ENCODE measurements around the gene OR10A3. TPM values are rescaled to one million over a fixed set of nuclear protein-coding genes. Genes with fewer than 3 reads are reported as not detected.

Gene OR10A3
- polyA plus RNA-seq, 1 donor from 2014 or later = not detected

- peaks cover 5% of the 10 kb centered on the region for H3K9me3 ChIP-seq (ENCODE audit: low read length)
- H3K79me2 ChIP-seq (replicated peaks; ENCODE audit: insufficient read depth, low read length) = no peaks in the 10 kb centered on the region
- H2AFZ ChIP-seq (ENCODE audit: low read depth, low read length) = no peak overlapping the region
- no peak for TF ChIP-seq SMC3 (conservative IDR thresholded peaks at IDR 0.05; ENCODE audit: poor library complexity)
- TF ChIP-seq EZH2 (IDR thresholded peaks at IDR 0.05; ENCODE audit: borderline replicate concordance, insufficient read depth, low read length, poor library complexity, severe bottlenecking) = no peak
- no peak for TF ChIP-seq POLR2AphosphoS5 (IDR thresholded peaks at IDR 0.05)
- TF ChIP-seq CTCF (IDR thresholded peaks at IDR 0.05; ENCODE audit: poor library complexity, severe bottlenecking) = no peak
- no peak for TF ChIP-seq REST (IDR thresholded peaks at IDR 0.05; ENCODE audit: borderline replicate concordance)
- TF ChIP-seq TAF1 (IDR thresholded peaks at IDR 0.05; ENCODE audit: low read depth) = no peak
- no peak for TF ChIP-seq MXI1 (conservative IDR thresholded peaks at IDR 0.05; ENCODE audit: poor library complexity, severe bottlenecking)
- no peak for TF ChIP-seq RAD21 (conservative IDR thresholded peaks at IDR 0.05)
- TF ChIP-seq EP300 (conservative IDR thresholded peaks at IDR 0.05; ENCODE audit: poor library complexity, severe bottlenecking) = no peak
- no peak overlapping the region for H3K9ac ChIP-seq (ENCODE audit: low read length)
- H3K9me2 ChIP-seq (ENCODE audit: insufficient read depth, low read length) = no peaks in the 10 kb centered on the region
- H3F3A ChIP-seq (ENCODE audit: insufficient read depth, low read length, poor library complexity, severe bottlenecking) = no peaks in the 10 kb centered on the region
- H3K27me3 ChIP-seq (ENCODE audit: insufficient read depth, low read depth, low read length) = no peaks in the 10 kb centered on the region
- H3K36me3 ChIP-seq (ENCODE audit: insufficient read depth, low read length) = no peaks in the 10 kb centered on the region
- no peak overlapping the region for H3K4me3 ChIP-seq (ENCODE audit: low read length)
- H4K20me1 ChIP-seq (ENCODE audit: insufficient read depth) = no peaks in the 10 kb centered on the region
- no peak overlapping the region for H3K4me2 ChIP-seq (ENCODE audit: low read length)
- no peak overlapping the region for H3K27ac ChIP-seq (ENCODE audit: low read length)
Observed at GRCh38 chr11:7944123-7944522, 2.6 kb upstream of the OR10A3 start.

DNA sequence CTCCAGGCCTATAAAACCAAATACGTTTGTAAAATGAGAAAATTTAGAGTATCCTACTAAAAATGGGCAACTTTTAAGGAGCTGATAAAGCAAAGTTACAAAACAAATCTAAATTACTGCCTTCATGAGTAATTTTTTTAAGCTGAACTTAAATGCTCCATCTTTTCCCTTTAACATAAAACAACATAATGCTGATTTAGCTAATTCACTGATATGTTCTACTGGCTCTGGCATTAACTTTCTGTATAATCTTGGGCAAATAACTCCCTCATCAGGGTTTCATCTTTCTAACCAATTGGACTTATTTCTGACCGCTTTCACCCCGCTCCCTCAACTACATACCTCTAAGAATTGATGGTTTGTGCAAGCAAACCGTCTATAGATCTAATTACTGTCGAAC lies 362 bp downstream of the OR10A3 start:
- no peaks in the 10 kb centered on the region for H3K9me2 ChIP-seq (ENCODE audit: insufficient read depth, low read length)

More for the DNA sequence above, 362 bp downstream of the OR10A3 start:
- H4K20me1 ChIP-seq (ENCODE audit: insufficient read depth) = no peaks in the 10 kb centered on the region
- H3F3A ChIP-seq (ENCODE audit: insufficient read depth, low read length, poor library complexity, severe bottlenecking) = no peaks in the 10 kb centered on the region
- H3K4me3 ChIP-seq (ENCODE audit: low read length) = no peak overlapping the region
- no peak overlapping the region for H3K9ac ChIP-seq (ENCODE audit: low read length)
- H3K36me3 ChIP-seq (ENCODE audit: insufficient read depth, low read length) = no peaks in the 10 kb centered on the region
- H3K79me2 ChIP-seq (replicated peaks; ENCODE audit: insufficient read depth, low read length) = no peaks in the 10 kb centered on the region
- no peak overlapping the region for H2AFZ ChIP-seq (ENCODE audit: low read depth, low read length)
- H3K27ac ChIP-seq (ENCODE audit: low read length) = no peak overlapping the region
- no peak overlapping the region for H3K4me2 ChIP-seq (ENCODE audit: low read length)
- H3K9me3 ChIP-seq (ENCODE audit: low read length) = peaks cover 5% of the 10 kb centered on the region
- TF ChIP-seq EZH2 (IDR thresholded peaks at IDR 0.05; ENCODE audit: borderline replicate concordance, insufficient read depth, low read length, poor library complexity, severe bottlenecking) (no peak), EP300 (conservative IDR thresholded peaks at IDR 0.05; ENCODE audit: poor library complexity, severe bottlenecking) (no peak), REST (IDR thresholded peaks at IDR 0.05; ENCODE audit: borderline replicate concordance) (no peak)
- no peaks in the 10 kb centered on the region for H3K27me3 ChIP-seq (ENCODE audit: insufficient read depth, low read depth, low read length)

All from neural cell (in vitro differentiated cells).